VCaP (cell line): ENCODE measurements around the gene BLOC1S4.

ENCODE experiments used
- H3K27ac ChIP-seq: fragments of 450-650 bp; 2 replicates; pipeline ENCODE4 v1.5.1; 2017
- TF ChIP-seq, protein P1 (sequence below): fragments of 450-650 bp; conservative IDR thresholded peaks from 2 replicates; pipeline ENCODE4 v1.5.1; 2017; ENCODE audit warnings: mild to moderate bottlenecking, moderate library complexity

The BLOC1S4 gene

DNA sequence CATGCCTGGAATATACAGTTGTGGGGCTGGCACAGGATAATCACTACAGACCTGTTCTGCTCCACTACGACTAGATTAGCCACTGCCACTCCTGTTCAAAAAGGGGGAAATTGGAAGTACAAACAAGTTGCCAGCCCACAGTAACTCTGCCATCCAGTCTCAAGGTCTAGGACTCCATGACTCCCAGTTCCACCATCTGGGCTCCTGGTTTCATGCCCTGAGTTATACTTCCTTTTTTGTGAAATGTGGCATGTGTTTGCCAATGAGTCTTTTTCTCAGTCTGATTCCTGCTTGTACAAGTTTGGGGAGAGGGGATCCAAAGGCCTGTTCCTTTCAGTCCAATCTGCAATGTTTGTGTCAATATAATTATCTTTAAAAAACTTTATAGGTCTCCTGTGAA is 1.0 kb upstream of the BLOC1S4 start:
- TF ChIP-seq, protein P1, sequence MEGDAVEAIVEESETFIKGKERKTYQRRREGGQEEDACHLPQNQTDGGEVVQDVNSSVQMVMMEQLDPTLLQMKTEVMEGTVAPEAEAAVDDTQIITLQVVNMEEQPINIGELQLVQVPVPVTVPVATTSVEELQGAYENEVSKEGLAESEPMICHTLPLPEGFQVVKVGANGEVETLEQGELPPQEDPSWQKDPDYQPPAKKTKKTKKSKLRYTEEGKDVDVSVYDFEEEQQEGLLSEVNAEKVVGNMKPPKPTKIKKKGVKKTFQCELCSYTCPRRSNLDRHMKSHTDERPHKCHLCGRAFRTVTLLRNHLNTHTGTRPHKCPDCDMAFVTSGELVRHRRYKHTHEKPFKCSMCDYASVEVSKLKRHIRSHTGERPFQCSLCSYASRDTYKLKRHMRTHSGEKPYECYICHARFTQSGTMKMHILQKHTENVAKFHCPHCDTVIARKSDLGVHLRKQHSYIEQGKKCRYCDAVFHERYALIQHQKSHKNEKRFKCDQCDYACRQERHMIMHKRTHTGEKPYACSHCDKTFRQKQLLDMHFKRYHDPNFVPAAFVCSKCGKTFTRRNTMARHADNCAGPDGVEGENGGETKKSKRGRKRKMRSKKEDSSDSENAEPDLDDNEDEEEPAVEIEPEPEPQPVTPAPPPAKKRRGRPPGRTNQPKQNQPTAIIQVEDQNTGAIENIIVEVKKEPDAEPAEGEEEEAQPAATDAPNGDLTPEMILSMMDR, result no peak
- H3K27ac ChIP-seq, result peak overlapping the region; percentile 90

DNA sequence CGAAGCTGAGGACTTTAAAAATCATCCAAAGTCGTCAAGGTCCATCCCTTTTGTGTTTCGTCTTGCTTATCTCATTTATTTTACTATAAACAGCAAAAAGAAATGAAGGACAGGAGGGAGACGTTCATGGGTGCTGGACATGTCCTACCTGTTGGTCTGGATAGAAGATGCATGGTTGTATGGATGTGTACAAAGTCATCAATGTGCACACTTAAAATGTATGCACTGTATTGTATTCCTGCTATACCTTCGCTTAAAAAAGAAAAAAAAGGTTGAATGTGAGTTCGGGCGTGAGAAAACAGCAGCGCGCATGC is 313 bp upstream of the BLOC1S4 start:
- peak overlapping the region; percentile 90 for H3K27ac ChIP-seq
- TF ChIP-seq, protein P1, result no peak

DNA sequence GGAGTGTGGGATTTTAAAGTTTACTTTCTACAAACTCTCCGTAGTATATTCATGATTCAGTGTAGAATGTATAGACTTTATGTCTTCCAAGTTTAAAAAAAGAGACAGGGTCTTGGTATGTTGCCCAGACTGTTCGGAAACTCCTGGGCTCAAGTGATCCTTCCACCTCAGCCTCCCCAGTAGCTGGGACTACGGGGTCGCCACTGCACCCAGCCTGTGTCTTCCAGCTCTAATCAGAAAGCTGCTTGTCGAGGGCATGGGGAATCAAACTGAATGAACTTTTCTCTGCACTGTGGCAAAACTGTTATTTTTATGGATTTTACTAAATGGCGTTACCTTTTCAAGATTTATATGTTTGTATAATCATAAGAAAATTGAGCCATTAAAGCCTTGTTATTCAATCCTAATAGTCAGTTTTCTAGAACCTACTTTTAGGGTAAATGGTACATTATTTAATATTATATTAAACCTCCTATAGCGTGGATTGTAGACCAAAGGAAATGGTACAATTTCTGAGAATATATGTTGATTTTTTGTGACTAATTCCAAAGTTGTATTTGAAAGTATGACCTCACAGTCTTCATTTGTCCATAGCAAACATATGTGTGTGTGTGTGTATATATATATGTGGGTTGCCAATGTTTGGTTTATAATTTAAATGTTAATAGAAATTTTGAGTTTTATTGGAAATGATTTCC is 1.1 kb downstream of the BLOC1S4 start:
- H3K27ac ChIP-seq, result peak overlapping the region; percentile 90
- TF ChIP-seq, protein P1, result no peak

DNA sequence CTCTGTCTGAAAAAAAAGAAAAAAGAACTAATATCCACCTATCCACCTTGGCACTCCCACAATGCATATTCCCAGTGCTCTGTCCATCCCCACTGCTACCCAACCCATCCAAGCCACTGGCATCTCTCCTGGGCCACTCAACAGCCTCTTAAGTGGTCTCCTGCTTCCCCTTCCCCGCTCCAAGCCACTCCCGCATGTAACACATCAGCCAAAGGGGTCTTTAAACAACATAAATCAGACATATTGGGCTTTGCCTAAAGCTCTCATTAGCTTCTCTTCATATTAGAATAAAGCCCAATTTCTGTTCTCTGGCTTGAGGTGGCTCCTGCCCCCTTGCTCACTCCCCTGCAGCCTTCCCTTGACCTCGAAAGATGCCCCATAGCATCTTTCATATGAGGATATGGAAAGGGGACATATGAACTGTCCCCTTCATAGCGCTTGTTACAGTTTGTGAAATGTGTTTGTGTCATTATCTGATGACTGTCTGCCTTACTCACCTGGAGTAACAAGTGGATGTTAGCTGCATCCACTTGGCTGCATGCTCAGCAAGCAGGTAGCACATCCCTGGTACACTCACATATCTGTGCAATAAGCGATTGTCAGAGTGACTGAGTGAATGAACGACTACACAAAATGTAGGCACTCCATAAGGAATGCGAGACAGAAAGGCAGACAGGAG is 3.1 kb downstream of the BLOC1S4 start:
- TF ChIP-seq, protein P1, result no peak
- H3K27ac ChIP-seq, result no peak overlapping the region

DNA sequence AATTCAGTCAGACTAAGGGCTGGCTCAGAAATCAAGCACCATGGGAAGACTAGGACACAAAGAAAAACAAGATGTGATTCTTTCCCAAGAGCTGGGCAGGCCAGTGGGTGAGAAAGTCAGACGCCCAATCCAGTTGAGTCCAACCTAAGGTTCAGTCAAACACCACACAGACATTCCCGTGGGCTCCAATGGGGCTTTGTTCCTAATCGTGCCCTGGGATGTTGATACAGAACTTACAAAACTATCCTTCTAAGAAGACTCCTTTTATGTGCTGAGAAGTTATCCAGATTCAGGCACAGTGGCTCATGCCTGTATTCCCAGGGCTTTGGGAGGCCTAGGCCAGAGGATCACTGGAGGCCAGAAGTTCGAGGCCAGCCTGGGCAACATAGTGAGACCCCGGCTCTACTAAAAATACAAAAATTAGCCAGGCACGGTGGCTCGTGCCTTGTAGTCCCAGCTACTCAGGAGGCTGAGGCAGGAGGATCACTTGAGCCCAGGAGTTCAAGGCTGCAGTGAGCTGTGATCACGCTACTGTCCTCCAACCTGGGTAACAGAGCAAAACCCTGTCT is 3.7 kb downstream of the BLOC1S4 start:
- TF ChIP-seq, protein P1, result no peak
- H3K27ac ChIP-seq, result no peak overlapping the region

DNA sequence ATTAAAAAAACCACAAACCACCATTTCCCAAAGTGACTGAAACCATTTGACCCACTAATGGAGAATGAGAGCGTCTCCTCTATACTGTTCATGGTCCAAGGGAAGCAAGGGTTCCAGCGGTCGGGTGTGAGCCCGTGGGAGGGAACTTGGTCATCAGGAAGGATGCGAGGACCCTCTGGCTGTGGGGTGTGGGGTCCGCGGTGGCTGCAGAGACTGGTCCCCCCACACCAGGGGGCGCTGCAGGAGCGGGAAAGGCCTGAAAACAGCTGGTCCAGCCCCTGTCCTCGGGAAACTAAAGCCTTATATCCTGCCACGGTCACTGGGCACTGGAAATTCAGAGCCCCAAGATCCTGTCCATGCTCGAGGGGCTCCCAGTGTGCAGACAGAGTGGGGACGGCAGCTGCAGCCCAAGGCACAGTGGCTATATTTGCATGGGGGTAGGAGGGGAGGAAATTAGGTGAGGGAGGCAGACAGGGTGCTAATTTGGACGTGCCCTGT is 4.3 kb downstream of the BLOC1S4 start:
- TF ChIP-seq, protein P1, result peak; percentile 90
- H3K27ac ChIP-seq, result 0 out of 2 replicates have a peak overlapping the region, but pooled peaks have one; percentile 24

DNA sequence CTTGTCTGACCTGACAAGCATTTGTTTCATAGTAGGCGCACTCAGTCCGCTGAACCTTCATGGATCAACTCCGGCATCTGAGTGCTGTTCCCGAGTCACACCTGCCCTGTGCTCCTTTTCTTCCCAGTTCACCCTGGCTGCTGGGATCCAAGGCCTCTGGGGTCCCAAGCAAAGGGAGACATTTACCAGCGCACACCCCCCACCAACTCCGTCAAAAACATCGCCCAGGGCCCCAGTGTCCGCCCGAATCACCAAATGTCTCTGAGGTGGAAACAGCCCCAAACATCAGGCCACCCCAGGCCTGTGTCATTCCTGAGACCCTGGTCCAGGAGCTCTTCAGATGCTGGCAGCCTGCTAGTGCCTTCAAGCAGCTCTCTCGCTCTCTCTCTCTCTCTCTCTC is 5.1 kb downstream of the BLOC1S4 start:
- 0 out of 2 replicates have a peak overlapping the region, but pooled peaks have one; percentile 24 for H3K27ac ChIP-seq
- TF ChIP-seq, protein P1, result no peak
